Neural progenitor cell (in vitro differentiated cells): ENCODE data around the gene ZNF408.

Experiments
- EZH2 ChIP-seq: fragments of 200-600 bp; sonication (generic); IDR thresholded peaks from 2 replicates; pipeline ENCODE4 v1.6.1; 2017; ENCODE audit warnings: antibody characterized with exemption, mild to moderate bottlenecking, moderate library complexity
- EZH2phosphoT487 ChIP-seq: fragments of 200-600 bp; sonication (generic); IDR thresholded peaks from 2 replicates; pipeline ENCODE4 v1.6.1; 2017; ENCODE audit warnings: antibody characterized with exemption
- TF ChIP-seq, protein P1 (sequence below): fragments of 200-600 bp; sonication (generic); IDR thresholded peaks from 2 replicates; pipeline ENCODE4 v1.5.1; 2017; ENCODE audit warnings: antibody characterized with exemption, mild to moderate bottlenecking

DNA sequence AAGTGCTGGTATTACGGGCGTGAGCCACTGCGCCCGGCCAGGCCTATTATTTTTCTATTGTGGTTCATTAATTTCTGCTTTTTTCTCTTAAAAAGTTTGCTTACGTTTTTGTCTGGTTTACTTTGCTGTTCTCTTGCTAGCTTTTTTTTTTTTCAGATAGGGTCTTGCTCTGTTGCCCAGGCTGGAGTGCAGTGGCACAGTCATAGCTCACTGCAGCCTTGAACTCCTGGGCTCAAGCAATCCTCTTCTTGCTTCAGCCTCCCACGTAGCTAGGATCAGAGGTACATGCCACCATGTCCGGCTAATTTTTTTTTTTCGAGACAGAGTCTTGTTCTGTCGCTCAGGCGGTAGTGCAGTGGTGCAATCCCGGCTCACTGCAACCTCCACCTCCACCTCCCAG, 36.9 kb downstream of the ZNF408 start:
- TF ChIP-seq EZH2phosphoT487 (no peak), EZH2 (no peak)
- TF ChIP-seq, protein P1, sequence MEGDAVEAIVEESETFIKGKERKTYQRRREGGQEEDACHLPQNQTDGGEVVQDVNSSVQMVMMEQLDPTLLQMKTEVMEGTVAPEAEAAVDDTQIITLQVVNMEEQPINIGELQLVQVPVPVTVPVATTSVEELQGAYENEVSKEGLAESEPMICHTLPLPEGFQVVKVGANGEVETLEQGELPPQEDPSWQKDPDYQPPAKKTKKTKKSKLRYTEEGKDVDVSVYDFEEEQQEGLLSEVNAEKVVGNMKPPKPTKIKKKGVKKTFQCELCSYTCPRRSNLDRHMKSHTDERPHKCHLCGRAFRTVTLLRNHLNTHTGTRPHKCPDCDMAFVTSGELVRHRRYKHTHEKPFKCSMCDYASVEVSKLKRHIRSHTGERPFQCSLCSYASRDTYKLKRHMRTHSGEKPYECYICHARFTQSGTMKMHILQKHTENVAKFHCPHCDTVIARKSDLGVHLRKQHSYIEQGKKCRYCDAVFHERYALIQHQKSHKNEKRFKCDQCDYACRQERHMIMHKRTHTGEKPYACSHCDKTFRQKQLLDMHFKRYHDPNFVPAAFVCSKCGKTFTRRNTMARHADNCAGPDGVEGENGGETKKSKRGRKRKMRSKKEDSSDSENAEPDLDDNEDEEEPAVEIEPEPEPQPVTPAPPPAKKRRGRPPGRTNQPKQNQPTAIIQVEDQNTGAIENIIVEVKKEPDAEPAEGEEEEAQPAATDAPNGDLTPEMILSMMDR = no peak
